IPS DF 4.7 (cell line): ENCODE measurements around the gene METTL16.
"Not testable (repeated sequence)": the region's sequence is repeated elsewhere in the genome, so short reads cannot be mapped to it uniquely, and the experiment has no call there.

Source experiments
- DNase-seq: peaks from one replicate; pipeline ENCODE4 v3.0.0-alpha.2; 2013; ENCODE audit warnings: low spot score; ENCODE audit errors: extremely low read depth

The METTL16 gene

GRCh38 chr17:2452216-2452750, 59.4 kb downstream of the METTL16 start:
- DNase-seq: no peak

- DNase-seq: no peak
Measured at GRCh38 chr17:2450016-2450650, 61.6 kb downstream of the METTL16 start.

GRCh38 chr17:2449486-2449885, 62.2 kb downstream of the METTL16 start:
- DNase-seq: no peak

- DNase-seq: not testable (repeated sequence)
Measured at GRCh38 chr17:2447479-2447878, 64.2 kb downstream of the METTL16 start.

- no peak for DNase-seq
Measured at GRCh38 chr17:2445638-2446037, 66.0 kb downstream of the METTL16 start.

GRCh38 chr17:2444382-2444781, 67.3 kb downstream of the METTL16 start:
- DNase-seq: no peak

- DNase-seq: no peak
Measured at GRCh38 chr17:2442166-2442565, 69.5 kb downstream of the METTL16 start.

GRCh38 chr17:2440930-2441329, 70.8 kb downstream of the METTL16 start:
- no peak for DNase-seq

GRCh38 chr17:2439997-2440396, 71.7 kb downstream of the METTL16 start:
- DNase-seq: not testable (repeated sequence)

- DNase-seq: no peak
Measured at GRCh38 chr17:2438823-2439222, 72.9 kb downstream of the METTL16 start.

GRCh38 chr17:2436316-2436905, 75.3 kb downstream of the METTL16 start:
- DNase-seq: no peak

- no peak for DNase-seq
Measured at GRCh38 chr17:2435862-2436261, 75.8 kb downstream of the METTL16 start.

- no peak for DNase-seq
Measured at GRCh38 chr17:2435181-2435741, 76.4 kb downstream of the METTL16 start.

- no peak for DNase-seq
Measured at GRCh38 chr17:2433696-2434095, 78.0 kb downstream of the METTL16 start.

GRCh38 chr17:2427910-2428309, 83.8 kb downstream of the METTL16 start:
- DNase-seq: no peak

- DNase-seq: no peak
Measured at GRCh38 chr17:2427215-2427614, 84.5 kb downstream of the METTL16 start.

GRCh38 chr17:2423271-2423670, 88.4 kb downstream of the METTL16 start:
- no peak for DNase-seq

- DNase-seq: no peak
Measured at GRCh38 chr17:2421315-2422147, 90.2 kb downstream of the METTL16 start.

- no peak for DNase-seq
Measured at GRCh38 chr17:2420176-2420575, 91.5 kb downstream of the METTL16 start.

GRCh38 chr17:2419486-2419885, 92.2 kb downstream of the METTL16 start:
- DNase-seq: no peak

GRCh38 chr17:2418572-2418971, 93.1 kb downstream of the METTL16 start:
- no peak for DNase-seq
